Stimulated activated CD4-positive, alpha-beta T cell treated with anti-CD3 and anti-CD28 coated beads, Interleukin-12 subunit alpha, Interleukin-12 subunit beta, amount 100 ng/mL, for 24 hours (primary cell): ENCODE data around the gene CDH23.

Experiments used
- DNase-seq, 2 experiments: peaks; one replicate each; pipeline ENCODE4 v3.0.0-alpha.2; 2020; ENCODE audit warnings: low read depth in 2 of 2

CDH23 gene

GRCh38 chr10:71392791-71393781, 3.6 kb upstream of the CDH23 start:
- no peak for DNase-seq

DNA sequence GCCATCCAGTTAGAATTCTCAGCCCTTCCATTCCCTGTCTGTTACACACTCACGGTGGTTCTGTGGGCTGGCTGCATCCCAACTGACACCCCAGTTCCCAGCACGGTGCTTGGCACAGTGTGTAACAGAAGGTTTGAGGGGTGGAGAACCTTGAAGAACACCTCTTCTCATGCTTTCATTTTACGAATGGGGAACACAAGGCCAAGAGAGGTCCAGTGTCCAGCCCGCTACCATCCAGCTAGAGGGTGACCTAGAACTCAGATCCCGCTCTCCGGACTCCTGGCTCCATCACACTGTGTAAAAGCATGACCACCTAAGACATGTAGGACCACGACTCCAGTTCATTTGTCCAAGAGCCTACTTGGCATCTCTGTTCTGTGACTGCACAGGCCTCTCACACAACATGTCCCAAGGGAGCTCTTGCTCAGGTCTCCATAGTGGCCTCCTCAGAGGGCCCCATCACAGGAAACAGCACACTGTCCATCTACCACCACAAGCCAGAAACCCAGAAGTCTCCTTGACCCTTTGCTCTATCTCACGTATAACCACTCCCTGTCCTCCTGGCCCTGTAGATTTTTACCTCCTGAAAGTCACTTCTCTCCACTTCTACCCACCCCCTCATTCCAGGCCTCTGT, 2.8 kb upstream of the CDH23 start:
- no peak for DNase-seq

GRCh38 chr10:71394926-71395562, 1.7 kb upstream of the CDH23 start:
- no peak for DNase-seq

DNA sequence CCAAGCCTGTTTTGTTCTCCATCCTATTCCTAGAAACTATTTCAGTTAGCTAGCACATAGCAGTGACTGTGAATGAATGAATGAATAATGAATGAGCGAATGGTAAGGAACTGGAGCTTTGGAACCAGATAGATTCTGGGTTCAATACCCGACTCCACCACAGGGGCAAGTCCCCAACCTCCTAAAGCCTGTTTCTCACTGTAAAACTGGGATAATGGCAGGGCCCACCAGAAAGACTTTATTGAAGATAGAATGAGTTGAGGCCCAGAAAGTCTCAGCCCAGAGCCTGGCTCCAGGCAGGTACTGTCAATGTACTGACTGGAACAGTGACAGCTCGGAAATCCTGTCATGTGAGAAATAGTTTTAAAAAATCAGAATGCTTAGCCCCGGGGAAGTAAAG, 1.1 kb upstream of the CDH23 start:
- DNase-seq, result no peak

DNA sequence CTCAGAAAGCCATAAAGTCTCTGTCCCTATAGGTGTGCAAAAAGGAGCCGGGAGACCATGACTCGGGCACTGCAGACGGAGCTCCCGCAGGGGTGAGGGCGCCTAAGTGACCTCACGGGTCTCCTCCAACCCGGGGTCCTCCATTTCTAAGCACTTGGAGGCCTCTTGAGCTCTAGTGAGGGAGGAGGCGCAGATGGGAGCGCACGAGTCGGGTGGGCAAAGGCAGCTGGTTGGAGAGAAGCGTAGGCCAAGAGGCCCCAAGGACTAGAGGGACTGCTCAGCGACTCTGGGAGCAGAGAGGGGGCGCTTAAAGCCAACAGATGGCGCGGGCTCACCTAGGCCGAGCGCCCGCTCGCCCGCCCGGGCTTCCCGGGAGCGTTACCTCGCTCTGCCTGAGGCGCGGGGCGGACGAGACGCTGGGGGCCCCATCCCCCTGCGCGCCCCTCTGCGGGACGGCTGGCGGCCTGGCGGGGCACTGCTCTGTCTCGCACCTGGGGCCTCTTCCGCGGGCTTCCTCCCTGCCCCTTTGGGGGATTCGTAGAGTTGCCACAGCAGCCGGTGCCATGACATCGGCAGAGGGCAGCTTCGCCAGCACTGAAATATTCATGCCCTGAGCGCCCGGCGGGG, 523 bp upstream of the CDH23 start:
- DNase-seq, result peak in 1 of 2 experiments; percentile 18

DNA sequence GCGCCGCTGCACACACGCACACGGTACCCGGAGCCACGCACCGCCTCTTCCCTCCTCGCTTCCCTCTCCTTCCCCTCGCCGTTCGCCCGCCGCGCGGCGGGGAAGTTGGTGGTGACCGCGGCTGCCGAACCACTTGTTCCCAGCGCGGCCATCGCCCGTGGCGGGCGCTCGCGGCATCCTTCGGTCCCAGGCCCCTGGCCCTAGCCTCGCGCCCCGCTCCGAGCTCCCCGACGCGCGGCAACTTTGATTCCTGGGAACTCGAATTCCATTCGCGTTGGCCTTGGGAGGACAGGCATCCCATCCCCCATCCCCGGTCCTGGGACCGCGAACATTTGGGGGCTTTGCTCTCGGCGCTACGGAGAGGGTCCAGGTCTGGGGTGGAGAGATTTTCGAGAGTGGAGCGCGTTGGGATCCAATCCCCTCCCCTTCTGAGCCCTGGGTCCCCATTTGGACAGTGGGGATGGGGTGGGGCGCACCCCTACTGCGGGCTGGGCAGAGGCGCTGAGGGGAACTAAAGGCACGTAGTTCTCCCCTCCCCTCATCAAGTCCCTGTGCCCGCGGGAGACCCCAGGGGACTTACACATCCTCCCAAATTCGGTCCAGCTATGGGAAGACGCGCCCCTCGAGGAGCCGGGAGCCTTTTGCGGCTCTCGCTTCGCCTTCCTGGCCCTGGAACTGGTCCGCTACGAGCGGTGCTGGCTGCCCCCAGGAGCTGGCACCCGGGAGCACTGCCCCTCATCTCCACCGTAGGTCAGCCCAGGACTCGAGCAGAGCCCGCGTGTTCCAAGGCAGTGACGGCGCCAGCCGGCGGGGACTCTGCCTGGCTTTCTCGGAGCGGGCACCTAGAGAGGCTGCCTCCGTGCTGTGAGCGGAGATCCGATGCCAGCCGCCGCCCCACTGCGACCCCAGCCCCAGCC, 834 bp downstream of the CDH23 start:
- no peak for DNase-seq

- DNase-seq, result no peak
These were observed 2.3 kb downstream of the CDH23 start for GRCh38 chr10:71398976-71399375.

DNA sequence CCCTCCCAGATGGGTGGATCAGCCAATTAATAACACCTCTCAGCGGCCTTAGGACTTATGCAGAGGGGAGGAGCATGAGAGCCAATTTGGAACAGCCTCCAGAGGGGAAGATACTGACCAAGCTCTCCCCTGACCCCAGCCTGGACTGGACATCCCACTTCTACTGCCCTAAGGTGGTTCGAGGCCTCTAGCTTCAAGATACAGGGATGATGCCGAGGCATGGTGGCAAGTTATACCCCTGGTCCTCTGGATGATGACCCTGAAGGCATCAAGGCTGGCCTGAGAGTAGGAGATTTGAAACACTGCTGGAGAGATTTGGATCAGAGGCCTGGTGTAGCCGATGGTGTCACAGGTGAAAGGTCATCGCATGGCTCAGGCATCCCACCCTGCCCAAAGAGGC, 3.2 kb downstream of the CDH23 start:
- no peak for DNase-seq

- no peak for DNase-seq
These were observed 4.3 kb downstream of the CDH23 start for GRCh38 chr10:71401056-71401455.

- DNase-seq, result no peak
These were observed 5.3 kb downstream of the CDH23 start for GRCh38 chr10:71402005-71402404.

DNA sequence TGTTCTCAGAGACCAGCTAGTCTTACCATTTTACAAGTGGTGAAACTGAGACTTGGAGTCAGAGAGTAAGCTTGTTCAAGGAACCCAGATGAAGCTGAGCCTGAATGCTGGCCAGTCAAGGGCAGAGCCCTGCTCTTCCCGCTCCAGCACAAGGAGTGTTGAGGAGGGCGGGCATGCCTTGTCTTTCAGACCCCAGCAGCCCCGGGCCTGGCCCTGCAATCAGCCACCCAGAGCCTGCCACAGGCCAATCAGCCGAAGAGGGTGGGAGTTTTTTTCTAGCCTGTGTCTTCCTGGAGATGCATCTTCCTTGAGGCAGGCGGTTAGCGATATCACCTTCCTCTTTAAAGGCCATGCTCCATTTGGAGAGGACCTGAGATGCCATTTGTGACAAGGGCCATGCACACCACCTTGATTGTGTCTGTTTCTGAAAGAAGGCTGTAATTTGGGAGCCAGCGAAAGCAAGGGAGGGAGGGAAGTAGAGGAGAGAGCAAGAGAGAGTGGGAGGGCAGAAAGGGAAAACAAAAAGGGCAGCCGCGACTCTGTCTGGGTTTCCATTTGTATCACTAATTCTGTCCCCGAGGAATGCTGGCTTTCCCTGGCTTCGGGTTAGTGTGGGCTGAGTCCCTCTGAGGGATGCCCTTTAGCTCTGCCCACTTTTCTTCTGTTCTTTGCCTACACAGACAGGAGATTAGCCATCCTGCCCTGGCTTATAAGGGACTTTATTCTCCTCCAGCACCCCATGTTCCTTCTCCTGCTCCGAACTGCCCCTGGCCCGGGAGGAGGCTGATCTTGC, 8.0 kb downstream of the CDH23 start:
- DNase-seq, result no peak

- no peak for DNase-seq
These were observed 10.2 kb downstream of the CDH23 start for GRCh38 chr10:71406878-71407277.

DNA sequence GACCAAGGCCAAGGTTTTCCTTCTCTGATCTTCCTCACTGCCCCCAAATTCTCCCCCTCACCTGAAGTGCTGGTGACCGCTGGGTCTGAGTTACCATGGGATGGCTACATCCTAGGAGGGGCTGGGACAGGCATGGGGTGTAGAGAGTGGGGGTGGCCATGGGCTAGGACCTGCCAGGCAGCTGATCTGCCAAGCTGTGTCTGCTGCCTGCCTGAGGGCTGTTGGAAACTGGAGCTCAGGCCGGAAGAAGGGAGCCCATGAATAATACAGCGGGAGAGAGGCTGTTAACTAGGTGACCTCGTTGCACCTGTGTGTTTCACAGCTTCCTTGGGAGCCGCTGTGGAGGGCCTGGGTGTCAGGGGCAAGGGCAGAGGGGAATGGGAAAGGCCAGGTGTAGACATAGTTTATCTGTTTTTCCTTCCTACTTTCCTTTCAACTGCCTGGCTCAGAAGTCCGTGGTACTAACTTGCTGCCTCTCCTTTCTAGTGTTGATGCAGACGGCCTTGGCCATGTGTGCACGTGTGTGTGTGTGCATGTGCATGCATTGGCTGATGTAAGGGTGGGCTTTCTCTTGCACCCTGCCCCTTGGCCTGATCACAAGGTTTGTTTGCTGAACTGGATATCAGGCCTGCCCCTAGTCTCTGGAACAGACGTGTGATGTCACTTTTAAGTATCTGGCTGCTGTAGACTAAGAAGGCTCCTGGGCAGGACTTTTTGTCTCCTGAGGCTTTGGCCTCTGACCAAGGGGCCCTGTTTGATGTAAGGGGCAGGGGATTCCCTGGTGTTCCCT, 11.9 kb downstream of the CDH23 start:
- DNase-seq, result no peak

DNA sequence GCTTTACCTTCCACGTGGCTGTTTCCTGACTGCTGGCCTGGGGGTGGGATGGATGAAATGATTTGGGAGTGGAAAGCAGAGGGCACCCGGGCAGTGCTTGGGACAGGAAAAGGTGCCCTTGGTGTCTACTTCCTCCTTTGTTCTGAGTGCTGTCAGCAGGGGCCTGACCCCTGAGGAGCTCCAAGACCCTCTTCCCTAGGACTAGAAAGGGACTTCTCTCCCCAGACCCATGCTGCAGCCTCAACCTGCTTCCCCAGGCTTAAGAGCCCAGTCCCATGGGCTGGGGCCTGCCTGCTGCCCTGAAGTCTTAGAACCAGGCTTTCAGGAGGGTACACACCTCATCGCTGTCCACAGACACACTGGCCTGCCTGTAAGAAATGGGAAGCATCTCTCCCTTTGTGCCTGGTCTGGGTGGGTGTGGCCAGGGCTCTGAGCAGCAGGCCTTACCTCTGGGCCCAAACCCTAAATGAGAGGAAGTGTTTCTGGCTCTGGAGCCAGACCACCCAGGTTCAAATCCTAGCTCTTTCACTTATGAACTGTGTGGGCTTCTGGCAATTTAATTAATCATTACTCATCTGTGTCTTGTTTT, 12.9 kb downstream of the CDH23 start:
- DNase-seq, result no peak

DNA sequence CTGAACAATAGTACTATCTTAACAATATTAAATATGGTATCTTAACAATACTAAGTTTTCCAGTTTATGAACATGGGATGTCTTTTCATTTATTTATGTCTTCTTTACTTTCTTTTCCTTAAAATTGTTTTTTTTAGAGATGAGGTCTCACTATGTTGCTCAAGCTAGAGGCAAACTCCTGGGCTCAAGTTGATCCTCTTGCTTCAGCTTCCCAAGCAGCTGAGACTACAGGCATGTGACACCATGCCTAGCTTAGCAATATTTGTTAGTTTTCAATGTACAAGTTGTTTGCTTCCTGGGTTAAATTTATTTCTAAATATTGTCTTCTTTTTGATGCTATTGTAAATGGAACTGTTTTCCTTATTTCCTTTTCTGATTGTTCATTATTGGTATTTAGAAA, 16.9 kb downstream of the CDH23 start:
- DNase-seq, result no peak

- DNase-seq, result no peak
These were observed 17.6 kb downstream of the CDH23 start for GRCh38 chr10:71414359-71414758.

- DNase-seq, result no peak
These were observed 22.4 kb downstream of the CDH23 start for GRCh38 chr10:71419002-71419540.

DNA sequence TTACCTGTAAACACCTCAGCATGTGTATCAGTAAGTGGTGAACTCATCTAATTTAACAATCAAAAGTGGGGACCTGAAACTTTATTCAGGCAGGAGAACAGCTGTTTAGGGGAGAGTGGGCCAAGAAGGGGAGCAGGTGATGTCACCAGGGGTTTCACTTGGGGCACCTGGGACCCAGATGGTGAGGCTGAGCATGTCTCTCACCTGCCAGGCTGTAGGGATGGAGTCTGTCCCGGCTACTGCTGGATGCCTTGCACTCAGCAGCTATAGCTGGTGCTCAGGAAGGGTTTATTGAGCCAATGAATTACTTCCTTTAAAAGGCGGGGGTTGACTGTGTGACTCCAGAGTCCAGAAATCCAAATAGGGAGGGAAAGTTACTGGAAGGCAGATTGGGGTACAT, 23.0 kb downstream of the CDH23 start:
- DNase-seq, result no peak

GRCh38 chr10:71421075-71421434, 24.3 kb downstream of the CDH23 start:
- no peak for DNase-seq
